ENCODE data around the gene ZNF652.
A peak's percentile ranks its signal among the peaks of the same experiment; 100 is the strongest.

Gene ZNF652

GRCh38 chr17:49390548-49391324 lies 28.7 kb upstream of the ZNF652 start (continued):
- TF ChIP-seq BACH2 (CRISPR knock-in tag; IDR thresholded peaks at IDR 0.05; ENCODE audit: borderline replicate concordance), result no peak

GRCh38 chr17:49389514-49390347 lies 27.7 kb upstream of the ZNF652 start:
- ATAC-seq, result peak; percentile 51

- TF ChIP-seq CREB5 (CRISPR knock-in tag; IDR thresholded peaks at IDR 0.05; ENCODE audit: low read depth) (no peak), TCF4 (CRISPR knock-in tag; IDR thresholded peaks at IDR 0.05; ENCODE audit: borderline replicate concordance) (no peak), ZNF565 (CRISPR knock-in tag; conservative IDR thresholded peaks at IDR 0.05; ENCODE audit: low read depth) (no peak), OSR1 (CRISPR knock-in tag; IDR thresholded peaks at IDR 0.05) (no peak), ARNTL (CRISPR knock-in tag; IDR thresholded peaks at IDR 0.05; ENCODE audit: borderline replicate concordance, low read depth) (no peak), CSDC2 (CRISPR knock-in tag; IDR thresholded peaks at IDR 0.05) (no peak), CSRNP3 (CRISPR knock-in tag; IDR thresholded peaks at IDR 0.05) (no peak), BACH2 (CRISPR knock-in tag; IDR thresholded peaks at IDR 0.05; ENCODE audit: borderline replicate concordance) (no peak), ZNF8 (CRISPR knock-in tag; IDR thresholded peaks at IDR 0.05) (no peak), ESRRG (CRISPR knock-in tag; IDR thresholded peaks at IDR 0.05) (no peak), PATZ1 (CRISPR knock-in tag; IDR thresholded peaks at IDR 0.05; ENCODE audit: borderline replicate concordance) (no peak)
- ATAC-seq, result no peak
Measured at GRCh38 chr17:49388692-49389513, 26.9 kb upstream of the ZNF652 start.

- ATAC-seq, result no peak
- TF ChIP-seq GLIS3 (CRISPR knock-in tag; IDR thresholded peaks at IDR 0.05), result no peak
- TF ChIP-seq ZNF565 (CRISPR knock-in tag; conservative IDR thresholded peaks at IDR 0.05; ENCODE audit: low read depth), result no peak
- TF ChIP-seq PATZ1 (CRISPR knock-in tag; IDR thresholded peaks at IDR 0.05; ENCODE audit: borderline replicate concordance), result no peak
- TF ChIP-seq TCF4 (CRISPR knock-in tag; IDR thresholded peaks at IDR 0.05; ENCODE audit: borderline replicate concordance), result no peak
- TF ChIP-seq TSHZ2 (CRISPR knock-in tag; IDR thresholded peaks at IDR 0.05), result no peak
- no peak for TF ChIP-seq ISL1 (CRISPR knock-in tag; IDR thresholded peaks at IDR 0.05)
- no peak for TF ChIP-seq ZNF8 (CRISPR knock-in tag; IDR thresholded peaks at IDR 0.05)
- no peak for TF ChIP-seq CREB5 (CRISPR knock-in tag; IDR thresholded peaks at IDR 0.05; ENCODE audit: low read depth)
- no peak for TF ChIP-seq ZC3H10 (CRISPR knock-in tag; IDR thresholded peaks at IDR 0.05)
- TF ChIP-seq BACH2 (CRISPR knock-in tag; IDR thresholded peaks at IDR 0.05; ENCODE audit: borderline replicate concordance), result no peak
- TF ChIP-seq CSRNP3 (CRISPR knock-in tag; IDR thresholded peaks at IDR 0.05), result no peak
- TF ChIP-seq RARB (CRISPR knock-in tag; IDR thresholded peaks at IDR 0.05), result no peak
- no peak for TF ChIP-seq POU6F1 (CRISPR knock-in tag; IDR thresholded peaks at IDR 0.05; ENCODE audit: borderline replicate concordance, low read depth)
Measured at GRCh38 chr17:49388290-49388640, 26.2 kb upstream of the ZNF652 start.
